DMS 273 (cell line): ENCODE measurements around the gene KIAA0040.
"Not testable (repeated sequence)": the region's sequence is repeated elsewhere in the genome, so short reads cannot be mapped to it uniquely, and the experiment has no call there.

Experiments
- DNase-seq: peaks from one replicate; lab custom pipeline; 2025; ENCODE audit not compliant: unreplicated experiment; lab: John Stamatoyannopoulos, UW

KIAA0040 gene

GRCh38 chr1:175108331-175108820, 84.2 kb downstream of the KIAA0040 start:
- not testable (repeated sequence) for DNase-seq
